Coronary artery (tissue), 2 donors: ENCODE results near the gene WIPF1.

Experiments
- DNase-seq: peaks from one replicate; pipeline ENCODE4 v3.0.0-alpha.2; 2017; ENCODE audit warnings: low spot score
- H3K27ac ChIP-seq, 2 donors: fragments of 200-600 bp; sonication (generic); one replicate each; pipeline ENCODE4 v1.5.1; 2016 to 2019
- H3K4me3 ChIP-seq: fragments of 200-600 bp; sonication (generic); 2 replicates; pipeline ENCODE4 v1.5.1; 2016; ENCODE audit warnings: mild to moderate bottlenecking, moderate library complexity
- TF ChIP-seq, protein P1 (sequence below): fragments of 200-600 bp; sonication (generic); IDR thresholded peaks from one replicate; pipeline ENCODE4 v1.5.1; 2019; ENCODE audit warnings: antibody characterized with exemption

The WIPF1 gene, protein sequence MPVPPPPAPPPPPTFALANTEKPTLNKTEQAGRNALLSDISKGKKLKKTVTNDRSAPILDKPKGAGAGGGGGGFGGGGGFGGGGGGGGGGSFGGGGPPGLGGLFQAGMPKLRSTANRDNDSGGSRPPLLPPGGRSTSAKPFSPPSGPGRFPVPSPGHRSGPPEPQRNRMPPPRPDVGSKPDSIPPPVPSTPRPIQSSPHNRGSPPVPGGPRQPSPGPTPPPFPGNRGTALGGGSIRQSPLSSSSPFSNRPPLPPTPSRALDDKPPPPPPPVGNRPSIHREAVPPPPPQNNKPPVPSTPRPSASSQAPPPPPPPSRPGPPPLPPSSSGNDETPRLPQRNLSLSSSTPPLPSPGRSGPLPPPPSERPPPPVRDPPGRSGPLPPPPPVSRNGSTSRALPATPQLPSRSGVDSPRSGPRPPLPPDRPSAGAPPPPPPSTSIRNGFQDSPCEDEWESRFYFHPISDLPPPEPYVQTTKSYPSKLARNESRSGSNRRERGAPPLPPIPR

DNA sequence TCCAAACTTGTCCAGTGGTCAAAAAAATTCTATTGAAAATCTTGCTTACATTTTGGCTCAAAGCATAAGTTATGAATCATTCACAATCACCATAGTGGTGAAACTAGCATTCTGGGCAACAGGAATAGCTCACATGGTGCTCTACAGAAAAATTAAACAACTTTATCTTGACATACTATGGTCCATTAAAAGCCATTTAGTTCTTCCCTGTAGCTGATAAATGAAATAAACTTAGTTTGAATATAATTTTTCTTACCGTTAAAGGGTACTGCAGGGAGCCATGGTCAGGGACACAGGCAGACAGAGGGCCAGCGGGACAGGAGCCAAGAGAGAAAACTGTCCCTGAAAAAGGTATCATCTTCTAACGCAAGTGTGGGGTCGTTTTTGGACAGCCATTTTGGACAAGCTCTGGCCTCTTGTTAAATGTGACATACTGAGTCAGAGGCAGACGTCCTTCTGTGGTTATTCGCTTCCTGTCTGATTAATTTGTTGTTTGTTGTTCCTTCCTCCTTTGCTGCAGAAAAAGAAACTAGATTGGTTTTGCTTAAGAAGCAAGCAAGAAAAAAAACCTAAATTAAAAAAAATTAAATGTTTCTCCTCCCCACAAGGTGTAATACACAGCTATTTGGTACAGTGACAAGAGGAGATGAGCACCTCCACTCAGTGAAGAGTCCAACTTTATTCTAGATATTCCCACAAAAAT is at the start of gene WIPF1:
Gene WIPF1, minus strand, starts transcription at position 460 of the 703 bp plus-strand sequence. CDS start 12,231 bp downstream, outside the sequence.
- TF ChIP-seq, protein P1, sequence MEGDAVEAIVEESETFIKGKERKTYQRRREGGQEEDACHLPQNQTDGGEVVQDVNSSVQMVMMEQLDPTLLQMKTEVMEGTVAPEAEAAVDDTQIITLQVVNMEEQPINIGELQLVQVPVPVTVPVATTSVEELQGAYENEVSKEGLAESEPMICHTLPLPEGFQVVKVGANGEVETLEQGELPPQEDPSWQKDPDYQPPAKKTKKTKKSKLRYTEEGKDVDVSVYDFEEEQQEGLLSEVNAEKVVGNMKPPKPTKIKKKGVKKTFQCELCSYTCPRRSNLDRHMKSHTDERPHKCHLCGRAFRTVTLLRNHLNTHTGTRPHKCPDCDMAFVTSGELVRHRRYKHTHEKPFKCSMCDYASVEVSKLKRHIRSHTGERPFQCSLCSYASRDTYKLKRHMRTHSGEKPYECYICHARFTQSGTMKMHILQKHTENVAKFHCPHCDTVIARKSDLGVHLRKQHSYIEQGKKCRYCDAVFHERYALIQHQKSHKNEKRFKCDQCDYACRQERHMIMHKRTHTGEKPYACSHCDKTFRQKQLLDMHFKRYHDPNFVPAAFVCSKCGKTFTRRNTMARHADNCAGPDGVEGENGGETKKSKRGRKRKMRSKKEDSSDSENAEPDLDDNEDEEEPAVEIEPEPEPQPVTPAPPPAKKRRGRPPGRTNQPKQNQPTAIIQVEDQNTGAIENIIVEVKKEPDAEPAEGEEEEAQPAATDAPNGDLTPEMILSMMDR, result no peak
- H3K4me3 ChIP-seq, result peak within 1 kb of the TSS; percentile 46
- DNase-seq, result no peak
- peak within 1 kb of the TSS; percentile 53 to 57 for H3K27ac ChIP-seq

DNA sequence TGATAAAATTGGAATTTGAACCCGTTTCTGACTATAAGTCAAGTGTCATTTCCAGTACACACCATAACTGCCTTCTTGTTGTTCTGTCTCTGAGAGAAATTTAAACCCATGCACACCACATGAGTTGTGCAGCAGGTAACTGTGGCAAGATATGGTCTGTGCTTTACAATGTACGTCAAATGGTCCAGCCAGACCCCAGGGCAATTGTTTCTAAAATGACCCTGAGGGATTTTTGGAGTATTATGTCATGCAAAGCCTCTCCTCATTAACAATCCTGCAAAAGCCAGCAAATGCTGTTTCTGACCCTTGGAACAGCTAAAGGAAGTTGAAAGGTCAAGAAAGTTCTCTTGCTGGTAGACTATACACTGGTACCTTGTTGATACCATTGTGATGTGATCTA is 47.7 kb upstream of the WIPF1 start:
- no peak for DNase-seq
- no peak overlapping the region for H3K27ac ChIP-seq
- TF ChIP-seq, protein P1, result no peak

DNA sequence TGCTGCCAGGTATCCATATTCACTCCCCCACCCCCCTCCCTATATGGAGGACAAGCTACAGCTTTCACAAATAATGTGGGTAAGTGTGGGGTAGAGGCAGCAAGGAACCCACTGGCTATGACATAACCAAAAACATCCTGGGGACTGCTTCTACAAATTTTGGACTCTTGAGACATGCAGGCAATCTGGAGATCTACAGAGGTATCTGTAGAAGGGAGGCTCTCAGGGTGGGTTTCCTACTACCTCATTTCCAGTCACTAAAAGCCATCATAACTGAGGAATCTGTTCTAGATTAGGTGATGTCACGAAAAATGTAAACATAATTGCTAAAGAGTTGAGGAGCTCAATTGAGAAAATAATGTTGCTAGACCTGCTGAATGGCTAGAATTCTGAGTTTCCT is 46.8 kb upstream of the WIPF1 start:
- TF ChIP-seq, protein P1, result no peak
- Histone ChIP-seq H3K27ac (no peak overlapping the region), H3K4me3 (no peak overlapping the region)
- DNase-seq, result no peak

More for the DNA sequence above, 47.7 kb upstream of the WIPF1 start:
- no peak overlapping the region for H3K4me3 ChIP-seq

DNA sequence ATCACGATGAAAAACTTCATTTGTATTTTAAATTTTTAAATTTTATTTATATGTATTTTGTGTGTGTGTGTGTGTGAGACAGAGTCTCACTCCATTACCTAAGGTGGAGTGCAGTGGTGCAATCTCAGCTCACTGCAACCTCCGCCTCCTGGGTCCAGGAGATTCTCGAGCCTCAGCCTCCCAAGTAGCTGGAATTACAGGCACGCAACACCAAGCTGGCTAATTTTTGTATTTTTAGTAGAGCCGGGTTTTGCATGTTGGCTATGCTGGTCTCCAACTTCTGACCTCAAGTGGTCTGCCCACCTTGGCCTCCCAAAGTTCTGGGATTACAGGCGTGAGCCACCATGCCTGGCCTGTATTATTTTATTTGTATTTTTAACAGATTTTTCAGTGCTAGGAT is 45.8 kb upstream of the WIPF1 start:
- TF ChIP-seq, protein P1, result no peak
- Histone ChIP-seq H3K4me3 (no peak overlapping the region), H3K27ac (no peak overlapping the region)
- no peak for DNase-seq

DNA sequence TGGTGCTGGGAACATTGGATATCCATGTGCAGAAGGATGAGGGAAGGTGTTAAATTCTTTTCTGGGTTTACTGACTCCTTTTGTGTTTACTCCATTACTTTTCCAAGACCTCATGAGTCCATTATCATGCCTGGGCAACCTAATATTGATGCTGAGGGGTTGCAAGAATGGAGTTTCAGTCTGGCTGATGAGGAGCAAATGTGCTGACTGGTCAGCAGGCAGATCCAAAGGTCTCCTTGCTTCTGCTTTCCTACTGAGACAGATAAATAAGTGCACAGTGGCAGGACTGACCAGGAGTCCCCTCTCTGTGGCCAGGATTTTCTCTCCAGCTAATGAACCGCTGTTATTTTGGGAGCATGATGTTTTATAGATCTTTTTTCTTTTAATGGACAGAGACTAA is 43.6 kb upstream of the WIPF1 start:
- no peak for DNase-seq
- Histone ChIP-seq H3K27ac (no peak overlapping the region), H3K4me3 (no peak overlapping the region)
- TF ChIP-seq, protein P1, result no peak

DNA sequence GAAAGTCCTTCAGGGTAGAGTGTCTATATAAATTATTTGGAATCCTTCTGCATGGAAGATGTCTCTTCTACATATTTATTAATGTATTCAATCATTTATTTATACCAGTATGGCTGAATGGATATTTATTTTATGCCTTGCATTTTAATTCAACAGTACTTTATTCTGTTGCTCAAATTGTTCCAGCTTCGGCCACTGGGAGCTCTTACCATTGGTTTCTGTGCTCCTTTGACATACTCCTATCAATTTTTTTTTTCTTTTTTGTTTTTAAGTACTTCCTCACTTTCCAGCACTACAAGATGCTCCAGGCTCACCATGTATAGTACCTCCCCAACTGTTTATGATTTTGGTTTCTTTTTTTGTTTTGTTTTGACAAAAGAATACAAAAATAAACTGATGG is 39.4 kb upstream of the WIPF1 start:
- no peak overlapping the region for H3K27ac ChIP-seq
- TF ChIP-seq, protein P1, result no peak
- no peak overlapping the region for H3K4me3 ChIP-seq
- no peak for DNase-seq
